Smooth muscle cell (in vitro differentiated cells): Measurements from ENCODE around the gene CCDC187. TPM values are rescaled to one million over a fixed set of nuclear protein-coding genes. Genes with fewer than 3 reads are reported as not detected.

Experiments used
- DNase-seq: peaks from one replicate; lab custom pipeline; 2025; ENCODE audit not compliant: unreplicated experiment; lab: John Stamatoyannopoulos, UW
- H2AFZ ChIP-seq: fragments of 200-600 bp; sonication (generic); 2 replicates; pipeline ENCODE4 v1.6.0; 2016; ENCODE audit warnings: antibody characterized with exemption, low read depth, mild to moderate bottlenecking
- H3F3A ChIP-seq: fragments of 200-600 bp; sonication (generic); 2 replicates; pipeline ENCODE4 v1.6.0; 2017; ENCODE audit warnings: antibody characterized with exemption, low read depth
- H3K27ac ChIP-seq: fragments of 200-600 bp; sonication (generic); 2 replicates; pipeline ENCODE4 v1.5.1; 2016; ENCODE audit warnings: low read depth, mild to moderate bottlenecking
- H3K27me3 ChIP-seq: fragments of 200-600 bp; sonication (generic); 2 replicates; pipeline ENCODE4 v1.6.1; 2016; ENCODE audit warnings: low read depth, mild to moderate bottlenecking
- H3K36me3 ChIP-seq: fragments of 200-600 bp; sonication (generic); 2 replicates; pipeline ENCODE4 v1.5.1; 2016; ENCODE audit warnings: low read depth
- H3K4me1 ChIP-seq: fragments of 200-600 bp; sonication (generic); 2 replicates; pipeline ENCODE4 v1.5.1; 2016; ENCODE audit warnings: low read depth
- H3K4me2 ChIP-seq: fragments of 200-600 bp; sonication (generic); 2 replicates; pipeline ENCODE4 v1.6.0; 2016; ENCODE audit warnings: mild to moderate bottlenecking
- H3K4me3 ChIP-seq: fragments of 200-600 bp; sonication (generic); 2 replicates; pipeline ENCODE4 v1.5.1; 2016; ENCODE audit warnings: mild to moderate bottlenecking
- H3K79me2 ChIP-seq: fragments of 200-600 bp; sonication (generic); 2 replicates; pipeline ENCODE4 v1.6.0; 2016; ENCODE audit warnings: low read depth, mild to moderate bottlenecking
- H3K9ac ChIP-seq: fragments of 200-600 bp; sonication (generic); 2 replicates; pipeline ENCODE4 v1.6.0; 2016; ENCODE audit warnings: low read depth
- H3K9me3 ChIP-seq: fragments of 200-600 bp; sonication (generic); replicated peaks from 2 replicates; pipeline ENCODE4 v1.5.1; 2016; ENCODE audit warnings: low read depth
- H4K20me1 ChIP-seq: fragments of 200-600 bp; sonication (generic); 2 replicates; pipeline ENCODE4 v1.6.0; 2016; ENCODE audit warnings: low read depth
- WGBS: methylation state at CpG from one replicate; pipeline ENCODE4 v1.1.7; 2016; ENCODE audit warnings: low lambda C conversion rate; 5-methylcytosine and 5-hydroxymethylcytosine counted together
- polyA plus RNA-seq: library from polyadenylated mRNA; unstranded; fragments of >200 nt; fragmentation: Nextera tagmentation; extraction: Ambion mirVana; gene quantifications from 2 replicates; pipeline ENCODE4 v1.2.1, GENCODE V29; 2016
- total RNA-seq: library from RNA; depleted of rRNA; stranded (reverse); fragments of >200 nt; gene quantifications from 2 replicates; pipeline ENCODE4 v1.2.3, GENCODE V29; 2014
- TF ChIP-seq, protein P1 (sequence below): fragments of 200-600 bp; sonication (generic); IDR thresholded peaks from 2 replicates; pipeline ENCODE4 v1.5.1; 2017; ENCODE audit warnings: borderline replicate concordance, mild to moderate bottlenecking, antibody characterized with exemption; ENCODE audit not compliant: insufficient read depth, poor library complexity, severe bottlenecking

The CCDC187 gene
- total and polyA plus RNA-seq, 2 experiments from 2014 or later: 0.10 TPM; not detected in 1

DNA sequence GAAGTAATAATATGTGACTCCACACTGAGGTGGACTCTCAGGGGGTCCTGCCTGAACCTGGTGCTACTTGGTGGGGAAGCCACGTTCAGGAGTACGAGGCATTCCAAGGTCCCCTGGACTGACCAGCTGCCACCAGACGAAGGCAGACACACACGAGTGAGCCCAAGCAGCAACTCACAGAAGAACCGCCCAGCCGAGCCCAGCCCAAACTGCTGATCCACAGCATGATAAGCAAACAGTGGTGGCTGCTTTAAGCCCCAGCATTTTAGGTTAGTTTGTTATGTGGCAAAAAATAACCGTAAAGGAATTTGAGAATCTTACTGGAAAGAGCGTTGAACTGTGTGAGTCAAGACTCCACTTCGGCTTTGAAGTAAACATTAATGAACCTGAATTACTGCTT, 90.2 kb downstream of the CCDC187 start:
- H3K9me3 ChIP-seq: no peaks in the 10 kb centered on the region
- no peak overlapping the region for H3K27ac ChIP-seq
- no peaks in the 10 kb centered on the region for H3K79me2 ChIP-seq
- no peaks in the 10 kb centered on the region for H3F3A ChIP-seq
- no peak overlapping the region for H3K9ac ChIP-seq
- no peak for DNase-seq
- H3K4me3 ChIP-seq: no peak overlapping the region
- no peaks in the 10 kb centered on the region for H3K36me3 ChIP-seq
- H2AFZ ChIP-seq: no peak overlapping the region
- TF ChIP-seq, protein P1, sequence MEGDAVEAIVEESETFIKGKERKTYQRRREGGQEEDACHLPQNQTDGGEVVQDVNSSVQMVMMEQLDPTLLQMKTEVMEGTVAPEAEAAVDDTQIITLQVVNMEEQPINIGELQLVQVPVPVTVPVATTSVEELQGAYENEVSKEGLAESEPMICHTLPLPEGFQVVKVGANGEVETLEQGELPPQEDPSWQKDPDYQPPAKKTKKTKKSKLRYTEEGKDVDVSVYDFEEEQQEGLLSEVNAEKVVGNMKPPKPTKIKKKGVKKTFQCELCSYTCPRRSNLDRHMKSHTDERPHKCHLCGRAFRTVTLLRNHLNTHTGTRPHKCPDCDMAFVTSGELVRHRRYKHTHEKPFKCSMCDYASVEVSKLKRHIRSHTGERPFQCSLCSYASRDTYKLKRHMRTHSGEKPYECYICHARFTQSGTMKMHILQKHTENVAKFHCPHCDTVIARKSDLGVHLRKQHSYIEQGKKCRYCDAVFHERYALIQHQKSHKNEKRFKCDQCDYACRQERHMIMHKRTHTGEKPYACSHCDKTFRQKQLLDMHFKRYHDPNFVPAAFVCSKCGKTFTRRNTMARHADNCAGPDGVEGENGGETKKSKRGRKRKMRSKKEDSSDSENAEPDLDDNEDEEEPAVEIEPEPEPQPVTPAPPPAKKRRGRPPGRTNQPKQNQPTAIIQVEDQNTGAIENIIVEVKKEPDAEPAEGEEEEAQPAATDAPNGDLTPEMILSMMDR: no peak
- H3K27me3 ChIP-seq: no peaks in the 10 kb centered on the region
- H3K4me2 ChIP-seq: no peak overlapping the region
- H3K4me1 ChIP-seq: no peaks in the 10 kb centered on the region
- 90% methylated on average over 9 of the region's 9 CpGs for WGBS
- H4K20me1 ChIP-seq: peaks cover 8% of the 10 kb centered on the region

DNA sequence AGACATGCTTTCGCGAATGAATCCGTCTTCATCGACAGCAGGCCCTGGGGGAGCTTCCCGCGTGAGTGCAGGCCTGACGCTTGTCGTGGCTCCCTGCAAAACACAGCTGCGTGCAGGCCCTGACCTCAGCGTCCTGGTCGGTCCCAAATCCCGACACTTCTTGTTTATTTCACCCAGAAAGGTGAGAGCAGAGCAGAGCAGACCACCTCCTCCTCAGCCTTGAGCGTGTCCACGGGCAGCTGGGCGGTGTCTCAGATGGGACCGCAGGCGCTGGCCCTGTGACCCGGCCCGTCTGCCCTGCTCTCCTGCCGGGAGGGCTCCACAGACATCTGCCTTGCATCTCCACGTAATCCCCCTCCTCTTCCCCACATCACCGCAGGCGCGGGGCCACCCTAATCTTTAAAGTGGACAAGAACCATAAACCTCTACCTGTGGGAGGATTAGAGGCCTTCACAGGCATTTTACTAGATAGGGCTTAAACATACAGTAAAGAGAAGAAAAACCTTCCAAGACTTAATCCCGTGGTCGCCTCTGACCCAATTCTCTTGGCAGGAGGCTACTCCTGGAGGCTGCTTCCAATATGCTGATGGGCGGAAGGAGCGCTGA, 91.4 kb downstream of the CCDC187 start:
- TF ChIP-seq, protein P1: no peak

DNA sequence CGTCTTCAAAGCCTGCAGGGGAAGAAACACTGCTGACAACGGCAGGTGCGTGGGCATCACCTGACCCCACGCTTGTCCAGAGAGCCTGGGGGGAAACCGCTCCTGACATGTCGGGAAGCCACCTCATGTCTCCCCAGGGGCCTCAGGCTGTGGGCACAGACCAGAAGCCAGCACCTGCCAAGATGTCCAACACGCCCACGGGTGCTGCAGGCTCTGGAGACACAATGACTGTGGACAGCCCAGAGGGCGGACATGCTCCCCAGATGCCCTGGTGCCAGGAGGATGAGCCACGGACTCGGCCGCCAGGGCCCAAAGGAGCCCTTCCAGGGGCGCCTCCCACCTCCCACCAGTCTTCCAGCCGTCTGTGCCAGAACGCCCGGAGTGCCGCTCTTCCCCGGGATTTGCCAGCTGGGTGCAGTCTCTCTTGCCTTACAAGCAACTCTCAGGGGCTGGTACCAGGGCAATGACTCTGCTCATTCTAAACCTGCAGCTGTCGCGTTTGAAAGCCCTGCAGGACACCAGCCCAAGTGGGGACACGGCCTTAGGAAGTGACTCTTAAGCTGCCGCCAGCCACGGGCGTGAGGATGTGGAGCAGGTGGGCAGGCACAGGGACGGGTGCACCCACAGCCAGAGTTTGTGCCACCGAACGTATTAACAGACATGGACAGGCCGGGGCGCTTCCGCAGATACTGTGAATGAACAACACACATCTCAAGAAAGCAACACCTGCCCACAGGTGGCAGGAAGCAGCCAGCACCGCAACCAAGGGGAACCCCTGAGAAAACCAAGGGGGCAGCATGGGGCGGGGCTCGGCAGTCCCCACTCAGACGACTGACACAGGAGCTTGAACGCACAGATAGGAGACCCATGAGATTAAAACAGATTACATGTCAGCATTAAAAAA, 92.2 kb downstream of the CCDC187 start:
- H3K79me2 ChIP-seq: no peaks in the 10 kb centered on the region
- 96% methylated on average over 35 of the region's 35 CpGs for WGBS

More for the DNA sequence above, 91.4 kb downstream of the CCDC187 start:
- Histone ChIP-seq H3F3A (no peaks in the 10 kb centered on the region), H3K79me2 (no peaks in the 10 kb centered on the region), H3K27ac (no peak overlapping the region), H3K9me3 (no peaks in the 10 kb centered on the region), H3K36me3 (no peaks in the 10 kb centered on the region), H2AFZ (no peak overlapping the region), H3K4me3 (no peak overlapping the region), H3K27me3 (no peaks in the 10 kb centered on the region), H3K4me2 (no peak overlapping the region), H3K9ac (no peak overlapping the region), H4K20me1 (peaks cover 4% of the 10 kb centered on the region), H3K4me1 (no peaks in the 10 kb centered on the region)
- WGBS: 96% methylated on average over 26 of the region's 28 CpGs
- DNase-seq: no peak

More for the DNA sequence above, 92.2 kb downstream of the CCDC187 start:
- Histone ChIP-seq H2AFZ (no peak overlapping the region), H3K4me3 (no peak overlapping the region), H3F3A (no peaks in the 10 kb centered on the region), H3K4me2 (no peak overlapping the region), H3K27ac (no peak overlapping the region), H3K4me1 (no peaks in the 10 kb centered on the region), H3K9me3 (no peaks in the 10 kb centered on the region), H3K36me3 (no peaks in the 10 kb centered on the region), H3K9ac (no peak overlapping the region), H3K27me3 (no peaks in the 10 kb centered on the region), H4K20me1 (peaks cover 8% of the 10 kb centered on the region)
- TF ChIP-seq, protein P1: no peak
- DNase-seq: no peak
